SK-N-MC (cell line): ENCODE measurements around the gene MUC6.

Experiments
- EZH2 ChIP-seq: fragments of 200-600 bp; sonication (generic); IDR thresholded peaks from one replicate; pipeline ENCODE4 v1.6.1; 2017; ENCODE audit warnings: antibody characterized with exemption
- FOXP2 ChIP-seq: optimal IDR thresholded peaks from 2 replicates; pipeline ENCODE3; 2011; ENCODE audit warnings: mild to moderate bottlenecking, moderate library complexity; ENCODE audit not compliant: insufficient read depth; ENCODE audit errors: extremely low read length, control extremely low read depth
- POLR2AphosphoS5 ChIP-seq: IDR thresholded peaks from 2 replicates; pipeline ENCODE4 v1.6.1; 2012; ENCODE audit warnings: mild to moderate bottlenecking, low read depth, low read length, borderline replicate concordance

GRCh38 chr11:1071571-1072115 is 35.1 kb upstream of the MUC6 start:
- TF ChIP-seq POLR2AphosphoS5 (no peak), EZH2 (no peak), FOXP2 (no peak)
